Kasumi-1 (cell line): Measurements from ENCODE around the gene EXPH5.

Experiments
- DNase-seq, 2 experiments: peaks; one replicate each; lab custom pipeline; 2025; lab: John Stamatoyannopoulos, UW

Gene EXPH5

DNA sequence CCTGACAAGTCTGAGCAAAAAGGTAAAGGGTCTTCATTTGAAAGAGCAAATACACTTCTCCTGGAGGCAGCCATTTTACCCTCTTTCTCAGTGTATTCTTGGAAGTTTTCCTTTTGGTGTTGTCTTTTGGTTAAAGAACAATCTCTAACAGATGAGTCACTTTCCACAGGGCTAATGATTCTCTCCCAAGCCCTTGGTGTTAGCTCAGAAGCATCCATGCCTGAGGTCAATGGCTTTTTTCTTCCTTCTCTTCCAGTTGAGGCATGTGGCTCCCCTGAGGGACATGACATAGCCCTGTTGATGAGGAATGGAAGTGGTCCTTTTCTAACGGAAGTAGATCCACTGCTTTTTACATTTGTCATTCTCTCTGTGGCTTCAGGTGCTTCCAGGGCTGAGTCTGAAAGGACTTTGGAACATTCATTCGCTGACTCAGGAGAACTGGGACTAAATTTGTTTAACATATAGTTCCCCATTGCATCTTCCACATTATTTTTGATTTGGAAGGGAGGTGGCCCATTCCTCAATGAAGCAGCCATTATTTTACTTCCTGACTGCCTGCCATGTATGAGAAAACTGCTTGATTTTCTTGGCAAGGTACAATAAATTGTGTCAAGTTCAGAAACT, 81.6 kb downstream of the EXPH5 start:
- no peak for DNase-seq

DNA sequence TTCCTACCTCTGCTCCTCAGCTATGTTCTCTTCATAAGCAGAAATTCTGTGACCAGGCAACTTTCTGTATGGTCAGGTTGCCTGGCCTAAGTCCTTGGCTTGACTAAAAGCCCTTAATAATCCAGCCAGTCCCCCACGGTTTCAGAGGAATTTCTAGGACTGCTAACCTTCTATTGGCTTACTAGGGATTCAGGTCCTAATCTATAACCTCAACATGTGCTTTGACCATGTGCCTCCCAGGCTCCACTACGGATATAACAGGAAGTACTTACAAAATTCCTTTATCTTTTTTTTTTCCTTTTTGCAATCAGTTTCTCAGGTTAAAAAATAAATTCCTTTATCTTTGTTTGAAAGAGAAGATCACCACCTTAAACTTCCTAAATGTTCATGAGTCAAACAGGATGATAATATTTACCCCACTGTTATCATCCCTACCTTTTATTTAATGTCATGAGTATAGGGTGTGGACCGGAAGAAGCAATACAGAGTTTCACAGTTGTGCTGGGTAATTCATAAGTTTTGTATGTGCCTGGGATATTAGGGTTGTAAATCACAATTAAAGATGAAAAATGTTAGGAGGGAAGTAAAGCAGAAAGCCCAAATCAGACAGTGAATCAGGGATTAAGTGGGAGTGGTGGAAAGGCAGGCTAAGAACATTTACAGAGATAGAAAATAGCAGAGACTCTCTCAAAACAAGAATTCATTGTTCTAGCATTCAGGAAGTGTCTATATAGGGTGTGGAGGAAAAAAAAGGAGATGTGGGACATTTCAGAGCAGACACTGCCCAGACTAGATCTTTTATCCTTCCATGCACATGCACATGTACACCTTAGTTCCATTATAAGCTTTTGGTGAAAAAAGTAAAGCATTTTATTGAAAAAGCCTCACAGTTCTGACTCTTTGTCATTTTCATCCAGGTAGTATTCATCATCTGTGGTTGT, 84.6 kb downstream of the EXPH5 start:
- DNase-seq, result no peak

DNA sequence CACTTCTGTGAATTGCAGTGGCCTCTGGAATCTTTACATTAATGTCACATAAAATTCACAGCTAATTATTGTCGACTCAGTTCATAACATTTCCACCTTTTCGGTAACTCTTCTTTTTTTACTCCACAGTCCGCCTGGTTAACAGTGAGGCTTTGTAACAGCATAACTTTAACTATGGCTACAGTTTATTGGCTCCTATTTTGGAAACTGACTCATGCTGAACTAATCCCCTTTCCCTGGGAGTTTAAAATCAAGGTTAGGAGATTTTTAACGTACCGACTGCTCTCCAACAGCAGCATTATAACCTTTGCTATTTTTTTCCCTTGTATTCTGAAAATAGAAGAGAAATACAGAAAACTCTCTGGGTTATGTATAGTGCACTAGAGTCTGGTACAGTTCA, 92.2 kb downstream of the EXPH5 start:
- no peak for DNase-seq

DNA sequence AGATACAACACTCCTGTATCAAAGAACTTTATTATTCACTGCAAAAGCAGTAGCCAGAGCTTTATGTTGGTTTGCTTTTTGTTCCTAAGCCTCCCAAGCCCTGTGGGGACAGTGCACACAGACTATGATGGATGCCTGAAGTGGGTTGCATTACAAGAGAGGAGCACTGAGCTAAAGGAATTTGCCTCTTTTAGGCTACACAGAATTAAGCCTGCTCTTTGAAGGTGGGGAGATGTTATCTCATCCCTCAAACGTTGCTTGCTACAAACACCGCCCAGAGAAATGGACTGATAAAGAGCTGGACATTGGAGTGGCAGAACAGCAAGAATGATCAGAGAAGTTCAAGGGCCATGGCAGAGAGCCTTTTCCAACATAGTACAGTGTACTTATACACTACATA, 92.8 kb downstream of the EXPH5 start:
- DNase-seq, result no peak

DNA sequence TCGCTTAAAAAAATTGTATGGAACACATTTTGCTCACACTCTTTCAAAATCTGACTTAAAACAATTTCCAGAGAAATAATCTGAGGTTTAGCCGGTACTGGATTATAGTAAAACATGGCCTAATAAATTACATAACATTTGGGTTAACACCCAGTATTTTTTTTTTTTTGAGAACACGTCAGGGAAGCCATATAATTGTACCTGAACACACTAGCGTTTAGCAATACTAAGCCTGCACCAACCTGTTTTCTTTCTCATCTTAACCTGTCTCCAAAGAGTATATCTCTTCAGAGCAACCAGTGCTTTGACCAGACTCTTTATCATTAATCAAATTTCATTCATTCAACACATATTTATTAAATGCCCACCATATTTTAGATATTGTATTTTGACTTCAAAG, 93.4 kb downstream of the EXPH5 start:
- no peak for DNase-seq

DNA sequence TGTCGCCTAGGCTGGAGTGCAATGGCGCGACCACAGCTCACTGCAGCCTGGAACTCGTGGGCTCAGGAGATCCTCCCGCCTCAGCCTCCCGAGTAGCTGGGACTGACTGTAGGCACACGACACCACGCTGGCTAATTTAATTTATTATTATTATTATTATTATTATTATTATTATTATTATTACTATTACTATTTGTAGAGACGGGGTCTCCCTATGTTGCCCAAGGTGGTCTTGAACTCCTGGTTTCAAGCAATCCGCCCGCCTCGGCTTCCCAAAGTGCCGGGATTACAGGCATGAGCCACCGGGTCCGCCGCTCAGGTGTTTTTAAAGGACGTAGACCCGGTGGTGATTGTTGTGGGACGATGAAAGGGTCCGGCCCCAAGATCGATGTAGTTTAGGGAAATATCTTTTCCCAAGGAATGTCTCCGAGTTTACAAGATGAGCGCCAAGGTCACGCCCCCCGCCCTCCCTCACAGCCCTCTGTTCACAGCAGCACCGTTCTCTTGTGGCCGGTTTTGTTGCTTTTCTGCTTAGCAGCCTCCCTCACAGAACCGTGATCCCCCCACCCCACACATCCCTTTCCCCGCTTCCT, 94.7 kb downstream of the EXPH5 start:
- DNase-seq, result no peak

DNA sequence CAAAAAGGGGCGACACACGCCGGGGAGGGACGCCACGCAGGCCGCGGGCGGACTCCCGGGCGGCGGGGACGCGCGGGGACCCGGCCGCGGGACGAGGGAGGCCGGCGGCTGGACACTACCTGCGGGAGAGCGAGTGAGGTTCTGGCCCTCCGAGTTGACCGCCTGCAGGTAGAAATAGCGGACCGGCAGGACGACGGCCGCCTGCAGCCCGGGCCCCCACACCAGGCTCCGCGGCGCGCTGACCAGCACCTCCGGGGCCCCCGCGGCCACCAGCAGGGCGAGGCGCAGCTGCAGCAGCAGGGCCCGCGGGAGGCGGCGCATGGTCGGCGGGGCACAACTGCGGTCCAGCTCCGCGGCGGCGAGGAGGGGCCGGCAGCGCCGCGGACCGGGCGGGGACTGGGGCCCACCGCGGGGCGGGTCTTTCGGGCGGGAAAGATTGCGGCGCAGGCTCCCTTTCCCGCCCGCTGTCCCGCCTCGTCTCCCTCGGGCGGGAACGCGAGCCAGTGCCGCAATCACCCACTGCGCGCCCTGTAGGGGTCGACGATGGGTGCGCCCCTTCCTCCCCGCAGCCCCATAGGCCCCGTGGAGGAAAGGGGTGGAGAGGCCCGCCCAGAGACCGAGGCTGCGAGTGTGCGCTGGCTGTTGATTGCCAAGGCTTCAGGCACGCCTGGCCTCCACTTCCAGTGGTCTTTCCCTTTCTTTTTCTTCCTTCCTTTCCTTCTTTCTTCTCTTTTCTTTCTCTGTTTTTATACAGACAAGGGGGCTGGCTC, 95.3 kb downstream of the EXPH5 start, which contains the start of gene POGLUT3:
Gene POGLUT3, minus strand, starts transcription at position 339 of the 770 bp plus-strand sequence. Its CDS starts 18 bp downstream, at position 321.
- DNase-seq, result peak; percentile 56 to 57

DNA sequence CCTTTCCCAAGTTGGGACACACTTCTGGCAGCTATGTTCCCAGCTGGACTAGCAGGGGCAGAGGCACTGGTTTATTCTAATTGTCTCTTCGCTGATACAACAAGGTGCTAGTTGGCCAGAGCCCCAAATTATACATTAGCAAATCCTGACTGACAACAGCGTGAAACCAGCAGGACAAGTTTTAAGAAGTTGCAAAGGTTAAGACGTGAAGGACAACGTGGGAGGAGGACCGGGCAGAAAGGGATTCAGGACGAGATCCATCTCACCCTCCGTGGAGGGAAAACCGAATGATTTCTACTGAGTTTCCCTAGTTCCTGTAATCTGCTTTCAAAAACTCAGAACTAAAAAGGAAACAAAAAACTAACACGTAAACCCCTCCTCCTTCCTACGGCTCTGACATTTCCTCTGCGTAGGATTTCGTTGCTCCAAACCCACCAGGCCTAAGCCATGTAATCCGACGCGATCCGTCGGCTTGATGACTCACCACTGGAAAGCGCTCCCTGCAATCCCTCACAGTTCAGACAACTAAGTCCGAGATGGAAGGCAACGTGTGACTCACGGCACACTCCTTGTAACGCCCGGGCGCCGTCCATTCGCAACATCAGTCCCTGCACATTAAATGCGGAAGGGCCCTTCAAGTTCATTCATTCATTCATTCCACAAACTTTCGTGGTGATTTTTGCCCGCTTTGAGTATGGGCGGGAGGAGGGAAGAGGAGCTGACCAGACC, 96.1 kb downstream of the EXPH5 start:
- DNase-seq, result peak; percentile 96 to 97

DNA sequence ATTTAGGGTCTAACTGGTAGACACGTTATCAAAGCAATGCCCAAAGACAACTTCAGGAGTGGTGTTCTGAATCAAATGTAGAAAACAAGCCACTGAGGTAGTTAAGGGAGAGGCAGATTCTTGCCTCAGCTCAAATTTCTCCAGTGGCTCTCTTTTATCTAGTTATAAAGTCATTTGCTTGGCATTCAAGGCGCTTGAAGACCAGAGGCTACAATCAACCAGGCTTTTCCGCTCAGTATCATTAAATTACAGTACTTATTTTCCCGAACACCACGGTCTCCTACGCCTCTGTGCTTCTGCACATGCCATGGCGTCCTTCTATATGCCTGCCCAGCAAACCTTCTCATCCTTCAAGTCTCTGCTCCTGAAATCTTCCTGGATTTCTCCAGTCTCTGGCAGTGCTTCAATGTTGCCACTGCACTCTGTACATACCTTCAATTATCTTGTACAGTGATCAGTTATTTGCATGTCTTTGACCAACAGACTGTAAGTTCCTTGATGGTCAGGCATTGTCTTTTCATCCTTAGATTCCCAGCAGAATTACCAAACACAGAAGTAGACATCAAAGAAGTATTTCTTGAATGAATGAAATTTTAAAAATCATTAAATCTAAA, 96.8 kb downstream of the EXPH5 start:
- peak in 1 of 2 experiments; percentile 9 for DNase-seq

DNA sequence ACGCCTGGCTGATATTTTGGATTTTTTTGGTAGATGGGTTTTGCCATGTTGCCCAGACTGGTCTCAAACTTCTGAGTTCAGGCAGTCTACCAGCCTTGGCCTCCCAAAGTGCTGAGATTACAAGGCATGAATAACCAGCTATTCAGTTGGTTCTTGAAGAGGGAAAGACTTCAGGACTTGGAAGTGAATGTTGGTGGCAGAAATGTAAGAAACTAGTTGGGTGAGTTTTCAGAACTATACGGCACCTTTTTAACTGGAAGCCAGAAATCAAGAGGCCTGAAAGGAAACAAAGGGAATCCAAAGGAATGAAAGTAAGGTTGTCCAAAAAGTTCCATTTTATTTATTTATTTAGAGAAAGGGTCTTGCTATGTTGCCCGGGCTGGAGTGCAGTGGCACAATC, 98.2 kb downstream of the EXPH5 start:
- DNase-seq, result no peak

DNA sequence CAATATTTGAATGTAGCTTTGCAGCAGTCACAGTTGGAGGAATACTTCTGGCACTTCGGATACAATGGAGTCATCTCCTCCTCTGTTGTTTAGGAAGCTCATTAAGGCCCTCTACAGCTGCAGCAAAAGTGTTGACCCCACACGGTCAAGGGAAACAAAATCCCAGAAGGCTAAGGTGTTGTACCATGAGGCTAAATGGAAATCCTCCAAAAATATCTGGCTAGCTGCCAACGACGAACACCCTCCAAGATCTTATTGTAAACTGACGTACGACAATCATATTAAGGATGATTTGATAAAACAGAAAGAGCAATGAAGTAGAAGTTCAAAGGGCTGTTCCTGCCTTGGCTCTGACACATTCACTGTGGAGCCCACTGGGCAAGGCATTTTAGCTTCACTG, 99.4 kb downstream of the EXPH5 start:
- no peak for DNase-seq

DNA sequence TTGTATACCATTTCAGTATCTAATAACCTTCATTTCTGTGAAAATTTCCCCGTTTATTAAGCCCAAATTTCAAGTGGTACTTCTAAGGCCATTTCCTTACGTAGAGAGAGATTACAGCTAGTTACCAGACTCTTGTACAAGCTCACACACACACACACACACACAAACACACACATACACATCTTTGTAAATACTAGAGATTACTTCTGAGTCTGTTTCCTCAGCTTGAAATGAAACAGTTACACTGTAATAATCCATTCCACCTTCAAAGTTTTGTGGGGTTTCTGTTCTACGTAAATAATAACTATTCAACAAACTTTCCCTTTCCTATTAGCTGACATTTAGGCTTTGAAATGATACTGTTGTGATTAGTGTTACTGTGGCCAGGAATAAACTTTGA, 101.6 kb downstream of the EXPH5 start:
- DNase-seq, result no peak

DNA sequence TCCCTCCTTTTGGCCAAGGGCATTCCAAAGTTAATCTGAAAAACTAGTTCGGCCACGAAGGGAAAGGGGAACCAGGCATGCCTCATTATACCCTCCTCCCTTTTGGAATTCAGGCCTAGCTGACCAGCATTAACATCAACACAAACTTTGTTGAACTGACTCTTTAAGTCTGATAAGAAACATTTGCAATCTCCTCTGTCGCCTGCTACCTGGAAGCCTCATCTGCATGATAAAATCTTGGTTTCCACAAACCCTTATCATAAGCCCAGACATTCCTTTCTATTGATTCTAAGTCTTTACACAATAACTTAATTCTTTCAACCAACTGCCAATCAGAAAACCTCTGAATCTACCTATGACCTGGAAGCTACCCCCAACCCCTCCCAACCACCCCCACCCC, 106.7 kb downstream of the EXPH5 start:
- DNase-seq, result no peak

DNA sequence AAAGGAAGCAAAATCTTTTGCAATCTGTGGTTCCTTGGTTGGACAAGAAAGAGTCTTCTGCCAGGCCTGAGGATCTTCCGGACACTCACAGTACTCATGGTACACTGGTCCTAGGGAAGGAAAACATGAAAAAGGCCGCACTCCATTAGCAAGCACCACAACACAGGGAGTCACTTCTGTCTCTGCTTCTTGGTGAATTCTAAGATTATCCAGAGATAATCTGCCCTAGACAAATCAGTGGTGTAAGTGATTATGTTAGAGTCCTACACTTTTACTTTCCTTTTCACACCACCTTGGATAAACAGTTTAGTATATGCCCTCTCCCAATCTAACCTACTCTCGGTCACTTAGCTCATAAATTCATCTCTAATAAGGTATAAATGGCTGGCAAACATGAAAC, 107.2 kb downstream of the EXPH5 start:
- no peak for DNase-seq

DNA sequence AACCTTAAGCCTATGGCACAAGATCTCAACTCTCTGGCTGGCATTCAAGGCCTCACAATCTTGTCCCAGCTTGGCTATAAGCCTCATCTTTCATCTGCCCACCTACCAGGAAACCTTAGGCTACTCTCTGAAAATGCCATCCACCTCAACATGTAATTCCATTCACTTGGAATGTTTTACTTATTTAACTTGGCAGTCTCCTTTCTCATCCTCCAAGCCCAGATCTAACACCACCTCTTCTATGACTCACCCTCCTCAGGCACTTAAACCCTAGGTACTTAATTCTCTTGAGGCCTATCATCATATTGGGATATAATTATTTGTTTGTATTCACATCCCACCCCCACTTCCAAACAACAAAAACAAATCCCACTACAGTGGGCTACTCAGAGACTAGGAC, 110.4 kb downstream of the EXPH5 start:
- no peak for DNase-seq

DNA sequence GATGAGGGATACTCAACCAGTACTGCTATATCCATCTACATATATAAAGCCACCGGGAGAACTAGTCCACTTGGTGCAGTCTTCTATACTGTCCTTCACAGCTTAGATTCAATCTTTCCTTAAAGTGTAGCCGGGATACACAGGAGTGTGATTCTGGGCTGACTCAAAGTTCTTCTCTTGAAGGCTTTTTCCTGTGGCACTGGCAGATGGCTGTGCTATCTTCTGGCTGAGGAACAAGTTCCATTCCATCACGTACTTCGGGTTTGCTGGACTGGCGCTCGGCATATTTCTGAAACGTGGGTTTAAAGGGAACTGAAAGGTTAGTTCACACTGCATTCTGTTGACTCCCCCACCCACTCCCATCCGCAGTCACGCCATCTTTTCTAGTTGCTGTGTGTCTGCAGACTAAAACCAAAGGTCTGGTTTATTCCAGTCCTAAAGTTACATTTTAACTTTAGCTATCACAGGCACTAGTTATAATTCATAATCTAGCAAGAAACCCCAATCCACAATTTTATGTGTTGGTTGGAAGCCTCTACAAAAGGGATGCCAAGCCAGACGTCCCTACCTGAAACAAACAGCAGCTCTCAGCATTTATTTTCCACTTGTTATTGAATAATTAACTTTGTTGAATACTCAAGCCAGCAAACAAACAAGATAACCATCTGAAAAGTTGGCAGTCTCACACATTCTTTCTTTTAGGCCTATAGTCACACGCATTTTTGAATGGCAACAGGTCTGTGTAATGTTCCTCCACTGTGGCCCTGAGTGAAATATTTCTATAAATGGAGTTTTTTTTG, 118.7 kb downstream of the EXPH5 start:
- DNase-seq, result no peak

DNA sequence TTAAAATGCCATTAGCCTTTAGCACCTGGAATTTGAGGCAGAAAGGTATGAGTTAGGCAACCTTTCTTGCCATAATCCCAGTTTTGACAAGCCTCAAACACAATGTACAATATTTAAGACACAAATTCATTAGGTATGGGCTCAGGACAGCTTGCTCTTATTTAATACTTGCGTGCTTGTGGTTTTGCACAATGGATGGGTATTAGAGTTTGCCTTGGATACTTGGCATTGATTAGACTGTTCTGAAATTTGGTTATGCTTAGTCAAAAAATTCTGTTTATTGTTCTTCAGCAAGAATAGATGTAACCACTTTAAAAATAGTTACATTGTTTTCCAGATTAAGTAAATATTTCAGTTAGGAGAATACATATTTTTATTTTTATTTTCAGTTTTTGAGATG, 120.9 kb downstream of the EXPH5 start:
- no peak for DNase-seq

DNA sequence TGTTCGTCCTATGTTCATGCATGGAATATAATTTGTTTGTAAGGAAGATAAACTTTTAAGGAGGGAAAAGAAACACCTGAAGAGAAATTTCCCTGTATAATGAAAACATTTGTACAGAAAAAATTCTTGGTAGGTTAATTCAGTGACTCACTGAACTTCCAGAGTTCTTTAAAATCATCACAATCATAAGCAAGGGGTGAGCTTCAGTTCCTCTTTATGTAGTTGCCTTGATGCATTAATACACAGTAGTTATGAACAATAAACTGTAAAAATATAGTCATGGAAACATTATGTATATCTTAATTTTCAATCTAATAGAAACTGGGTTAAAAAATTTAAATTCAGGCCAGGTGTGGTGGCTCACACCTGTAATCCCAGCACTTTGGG, 125.1 kb downstream of the EXPH5 start:
- peak in 1 of 2 experiments; percentile 17 for DNase-seq

DNA sequence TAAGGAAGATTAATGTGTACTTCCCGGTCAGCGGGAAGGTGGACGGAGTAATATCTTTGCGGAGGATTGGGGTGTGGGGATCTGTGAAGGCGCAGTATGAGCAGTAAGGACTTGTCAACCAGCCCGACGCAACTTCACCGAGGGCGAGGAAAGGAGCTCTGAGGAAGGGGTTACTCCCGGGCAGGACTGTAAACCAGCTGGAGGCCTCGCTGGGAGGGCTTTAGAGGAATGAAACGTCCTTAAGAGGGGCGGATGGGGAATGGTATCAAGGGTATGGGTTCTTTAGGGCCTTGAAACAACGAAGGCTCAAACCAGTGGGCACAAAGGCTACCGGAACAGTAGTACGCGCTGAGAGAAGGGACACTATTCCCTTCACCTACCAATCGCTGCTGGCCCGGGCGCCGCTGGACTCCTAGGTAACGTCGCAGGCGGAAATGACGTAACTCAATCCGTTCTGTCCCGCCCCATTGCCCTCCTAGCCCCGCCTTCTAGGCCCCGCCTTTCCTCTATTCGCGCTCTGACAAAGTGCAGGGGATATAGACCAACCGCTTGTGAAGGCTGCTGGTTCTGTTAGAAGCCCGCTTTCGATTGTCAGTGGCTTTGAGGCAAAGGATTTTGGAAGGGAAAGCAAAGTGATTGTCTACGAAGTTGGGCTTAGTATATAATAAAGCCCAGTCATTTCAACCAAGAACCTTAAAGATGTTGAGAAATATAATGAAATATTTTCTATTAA, 126.3 kb downstream of the EXPH5 start, which contains the start of gene C11orf65:
Gene C11orf65, minus strand, starts transcription at position 439 of the 733 bp plus-strand sequence. CDS start 5,970 bp downstream, outside the sequence.
- DNase-seq, result peak; percentile 97 to 98
